ENCODE measurements around the gene PHACTR3. TPM values are rescaled to one million over a fixed set of nuclear protein-coding genes. Genes with fewer than 3 reads are reported as not detected.

Gene PHACTR3
- total RNA-seq, 1 experiment from 2014 or later, result 30.6 TPM

GRCh38 chr20:59774921-59775686 lies 170.8 kb downstream of the PHACTR3 start:
- Histone ChIP-seq H4K20me1 (ENCODE audit: low read length) (no peaks in the 10 kb centered on the region), H3K4me3 (ENCODE audit: low read length) (no peak overlapping the region), H2AFZ (ENCODE audit: low read length) (no peak overlapping the region), H3K27ac (ENCODE audit: low read length) (no peak overlapping the region), H3K79me2 (ENCODE audit: low read length) (no peaks in the 10 kb centered on the region), H3F3A (ENCODE audit: low read length, unreplicated experiment) (no peaks in the 10 kb centered on the region), H3K4me1 (ENCODE audit: insufficient read depth, low read length) (peaks cover 23% of the 10 kb centered on the region), H3K9ac (ENCODE audit: low read length) (no peak overlapping the region), H3K4me2 (ENCODE audit: low read length) (no peak overlapping the region), H3K9me2 (replicated peaks; ENCODE audit: low read length) (no peaks in the 10 kb centered on the region), H3K27me3 (ENCODE audit: low read length) (no peaks in the 10 kb centered on the region), H3K36me3 (ENCODE audit: low read depth, low read length) (no peaks in the 10 kb centered on the region), H3K9me3 (ENCODE audit: low read length) (no peaks in the 10 kb centered on the region)
- TF ChIP-seq EZH2phosphoT487 (IDR thresholded peaks at IDR 0.05; ENCODE audit: borderline replicate concordance, low read length) (no peak), EZH2 (IDR thresholded peaks at IDR 0.05; ENCODE audit: low read length, unreplicated experiment) (no peak)
- TF ChIP-seq, protein P1, sequence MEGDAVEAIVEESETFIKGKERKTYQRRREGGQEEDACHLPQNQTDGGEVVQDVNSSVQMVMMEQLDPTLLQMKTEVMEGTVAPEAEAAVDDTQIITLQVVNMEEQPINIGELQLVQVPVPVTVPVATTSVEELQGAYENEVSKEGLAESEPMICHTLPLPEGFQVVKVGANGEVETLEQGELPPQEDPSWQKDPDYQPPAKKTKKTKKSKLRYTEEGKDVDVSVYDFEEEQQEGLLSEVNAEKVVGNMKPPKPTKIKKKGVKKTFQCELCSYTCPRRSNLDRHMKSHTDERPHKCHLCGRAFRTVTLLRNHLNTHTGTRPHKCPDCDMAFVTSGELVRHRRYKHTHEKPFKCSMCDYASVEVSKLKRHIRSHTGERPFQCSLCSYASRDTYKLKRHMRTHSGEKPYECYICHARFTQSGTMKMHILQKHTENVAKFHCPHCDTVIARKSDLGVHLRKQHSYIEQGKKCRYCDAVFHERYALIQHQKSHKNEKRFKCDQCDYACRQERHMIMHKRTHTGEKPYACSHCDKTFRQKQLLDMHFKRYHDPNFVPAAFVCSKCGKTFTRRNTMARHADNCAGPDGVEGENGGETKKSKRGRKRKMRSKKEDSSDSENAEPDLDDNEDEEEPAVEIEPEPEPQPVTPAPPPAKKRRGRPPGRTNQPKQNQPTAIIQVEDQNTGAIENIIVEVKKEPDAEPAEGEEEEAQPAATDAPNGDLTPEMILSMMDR (conservative IDR thresholded peaks at IDR 0.05; ENCODE audit: low read depth, low read length), result no peak
- ChIA-PET POLR2A (ENCODE audit: unreplicated experiment) (no interaction called here), CTCF (no interaction called here)
- DNase-seq (no peak), ATAC-seq (no peak)
- intact Hi-C loops (cut with micrococcal nuclease), result no loop called here
- BruUV-seq (replicated peaks), result no TSS peak

GRCh38 chr20:59775687-59776055 lies 171.3 kb downstream of the PHACTR3 start:
- DNase-seq (no peak), ATAC-seq (no peak)
- no peaks in the 10 kb centered on the region for H3K9me2 ChIP-seq (replicated peaks; ENCODE audit: low read length)
- H3K9me3 ChIP-seq (ENCODE audit: low read length), result no peaks in the 10 kb centered on the region
- H3K27me3 ChIP-seq (ENCODE audit: low read length), result no peaks in the 10 kb centered on the region
- H3K36me3 ChIP-seq (ENCODE audit: low read depth, low read length), result no peaks in the 10 kb centered on the region
- no peaks in the 10 kb centered on the region for H3F3A ChIP-seq (ENCODE audit: low read length, unreplicated experiment)
- peaks cover 18% of the 10 kb centered on the region for H3K4me1 ChIP-seq (ENCODE audit: insufficient read depth, low read length)
- H3K27ac ChIP-seq (ENCODE audit: low read length), result no peak overlapping the region
- H3K79me2 ChIP-seq (ENCODE audit: low read length), result no peaks in the 10 kb centered on the region
- H3K9ac ChIP-seq (ENCODE audit: low read length), result no peak overlapping the region
- POLR2A ChIA-PET (ENCODE audit: unreplicated experiment), result no interaction called here
- TF ChIP-seq, protein P1 (conservative IDR thresholded peaks at IDR 0.05; ENCODE audit: low read depth, low read length), result no peak
- TF ChIP-seq EZH2 (IDR thresholded peaks at IDR 0.05; ENCODE audit: low read length, unreplicated experiment) (no peak), EZH2phosphoT487 (IDR thresholded peaks at IDR 0.05; ENCODE audit: borderline replicate concordance, low read length) (no peak)
- H2AFZ ChIP-seq (ENCODE audit: low read length), result no peak overlapping the region
- H3K4me2 ChIP-seq (ENCODE audit: low read length), result no peak overlapping the region
- no peak overlapping the region for H3K4me3 ChIP-seq (ENCODE audit: low read length)
- H4K20me1 ChIP-seq (ENCODE audit: low read length), result no peaks in the 10 kb centered on the region
- BruUV-seq (replicated peaks), result no TSS peak
- intact Hi-C loops (cut with micrococcal nuclease), result no loop called here
- CTCF ChIA-PET, result no interaction called here

DNA sequence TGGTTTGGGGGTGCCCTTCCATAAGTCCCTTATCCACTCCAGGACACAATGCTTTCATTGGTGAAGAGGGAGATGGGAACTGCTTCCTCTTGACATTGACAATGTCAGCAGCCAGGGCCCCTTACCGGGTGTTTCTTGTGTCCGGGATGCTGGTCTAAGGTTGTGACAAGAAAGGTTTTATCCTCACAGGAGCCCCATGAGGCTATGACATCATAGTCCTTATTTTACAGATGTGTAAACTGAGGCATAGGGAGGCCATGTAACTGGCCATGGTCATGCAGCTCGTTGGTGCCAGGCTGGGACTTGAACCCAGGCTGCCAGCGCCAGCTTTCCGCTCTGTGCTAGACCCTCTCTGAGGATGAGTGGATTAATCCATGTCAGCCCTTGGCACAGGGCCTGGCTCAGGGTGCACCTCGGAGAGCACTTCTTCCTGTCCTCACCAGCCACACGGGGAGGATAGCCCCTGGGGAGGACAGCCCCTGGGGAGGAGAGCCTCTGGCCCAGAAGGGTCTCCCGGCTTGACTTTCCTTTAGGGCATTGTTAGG lies 171.8 kb downstream of the PHACTR3 start:
- H3K4me2 ChIP-seq (ENCODE audit: low read length), result no peak overlapping the region
- H2AFZ ChIP-seq (ENCODE audit: low read length), result no peak overlapping the region
- H3K9me3 ChIP-seq (ENCODE audit: low read length), result no peaks in the 10 kb centered on the region
- H3F3A ChIP-seq (ENCODE audit: low read length, unreplicated experiment), result no peaks in the 10 kb centered on the region
- ChIA-PET CTCF (no interaction called here), POLR2A (ENCODE audit: unreplicated experiment) (no interaction called here)
- no peak overlapping the region for H3K4me3 ChIP-seq (ENCODE audit: low read length)
- H3K27me3 ChIP-seq (ENCODE audit: low read length), result no peaks in the 10 kb centered on the region
- no peaks in the 10 kb centered on the region for H4K20me1 ChIP-seq (ENCODE audit: low read length)
- no peak for TF ChIP-seq EZH2phosphoT487 (IDR thresholded peaks at IDR 0.05; ENCODE audit: borderline replicate concordance, low read length)
- TF ChIP-seq, protein P1 (conservative IDR thresholded peaks at IDR 0.05; ENCODE audit: low read depth, low read length), result no peak
- no peak for TF ChIP-seq EZH2 (IDR thresholded peaks at IDR 0.05; ENCODE audit: low read length, unreplicated experiment)
- H3K4me1 ChIP-seq (ENCODE audit: insufficient read depth, low read length), result peaks cover 18% of the 10 kb centered on the region
- no TSS peak for BruUV-seq (replicated peaks)
- no peaks in the 10 kb centered on the region for H3K36me3 ChIP-seq (ENCODE audit: low read depth, low read length)
- intact Hi-C loops (cut with micrococcal nuclease), result no loop called here
- no peaks in the 10 kb centered on the region for H3K9me2 ChIP-seq (replicated peaks; ENCODE audit: low read length)
- H3K79me2 ChIP-seq (ENCODE audit: low read length), result no peaks in the 10 kb centered on the region
- ATAC-seq, result no peak
- H3K9ac ChIP-seq (ENCODE audit: low read length), result no peak overlapping the region
- no peak for DNase-seq
- H3K27ac ChIP-seq (ENCODE audit: low read length), result no peak overlapping the region
